Measurements from ENCODE around the gene GPD1L. TPM values are rescaled to one million over a fixed set of nuclear protein-coding genes. Genes with fewer than 3 reads are reported as not detected.
"Not testable (repeated sequence)": the region's sequence is repeated elsewhere in the genome, so short reads cannot be mapped to it uniquely, and the experiment has no call there.

The GPD1L gene
- total and polyA plus RNA-seq, 2 of the 13 experiments (the other 11 are each of a cell fraction or from before 2014, with no cell fraction given) = 4.9 to 13.7 TPM

- BruUV-seq (replicated peaks); DNase-seq (ENCODE audit: low spot score); ATAC-seq; H3K4me3 ChIP-seq (replicated peaks in 1 of 3; ENCODE audit: insufficient read depth in 1 of 3, low read depth in 2 of 3, low read length in 3 of 3); H2AFZ ChIP-seq (ENCODE audit: low read length); H3K9me3 ChIP-seq (ENCODE audit: low read length); CTCF ChIA-PET (ENCODE audit: low intra/inter-chr PET ratio, low total read pairs); H3K27ac ChIP-seq (ENCODE audit: extremely low read length, insufficient read depth, low read length); POLR2A ChIA-PET; H3K36me3 ChIP-seq (replicated peaks in 1 of 2; ENCODE audit: control insufficient read depth in 1 of 2, insufficient read depth in 2 of 2, low read length in 2 of 2); H3K79me2 ChIP-seq (ENCODE audit: insufficient read depth, low read length); H3K9ac ChIP-seq (ENCODE audit: insufficient read depth, low read depth, low read length); H4K20me1 ChIP-seq (ENCODE audit: insufficient read depth, low read length); in situ Hi-C loops (cut with HindIII; ENCODE audit: extremely low pct_ligation_motif_present, low pct_unique_long_range_greater_than_20kb); intact Hi-C loops (cut with micrococcal nuclease; ENCODE audit: unreplicated experiment); H3K4me2 ChIP-seq (ENCODE audit: low read depth, low read length); FAIRE-seq: not testable (repeated sequence)
- Histone ChIP-seq H3K27me3 (ENCODE audit: control insufficient read depth in 1 of 2, insufficient read depth in 2 of 2, low read length in 2 of 2) (peaks cover 0 to 29% of the 10 kb centered on the region in 2 experiments; a peak in 2 of 5 replicates), H3K4me1 (ENCODE audit: insufficient read depth, low read length) (peaks cover 21% of the 10 kb centered on the region)
- WGBS (ENCODE audit: low lambda C conversion rate) = 41% methylated on average over 7 of the region's 7 CpGs
Observed at GRCh38 chr3:32074194-32074593, 32.2 kb upstream of the GPD1L start.

GRCh38 chr3:32076566-32076965 is 29.9 kb upstream of the GPD1L start:
- intact Hi-C loops (cut with micrococcal nuclease; ENCODE audit: unreplicated experiment) (no loop called here), in situ Hi-C loops (cut with HindIII; ENCODE audit: extremely low pct_ligation_motif_present, low pct_unique_long_range_greater_than_20kb) (no loop called here)
- BruUV-seq (replicated peaks) = no TSS peak
- Histone ChIP-seq H4K20me1 (ENCODE audit: insufficient read depth, low read length) (no peaks in the 10 kb centered on the region), H3K9me3 (ENCODE audit: low read length) (no peaks in the 10 kb centered on the region), H3K9ac (ENCODE audit: insufficient read depth, low read depth, low read length) (no peak overlapping the region), H3K27me3 (ENCODE audit: control insufficient read depth in 1 of 2, insufficient read depth in 2 of 2, low read length in 2 of 2) (peaks cover 0 to 14% of the 10 kb centered on the region in 2 experiments; a peak in 1 of 5 replicates), H2AFZ (ENCODE audit: low read length) (no peak overlapping the region), H3K4me3 (replicated peaks in 1 of 3; ENCODE audit: insufficient read depth in 1 of 3, low read depth in 2 of 3, low read length in 3 of 3) (peak overlapping the region; percentile 53 to 70 (median 63); a peak in 2 of 6 replicates), H3K79me2 (ENCODE audit: insufficient read depth, low read length) (no peaks in the 10 kb centered on the region), H3K36me3 (replicated peaks in 1 of 2; ENCODE audit: control insufficient read depth in 1 of 2, insufficient read depth in 2 of 2, low read length in 2 of 2) (no peaks in the 10 kb centered on the region), H3K4me2 (ENCODE audit: low read depth, low read length) (peak overlapping the region; percentile 94), H3K4me1 (ENCODE audit: insufficient read depth, low read length) (peaks cover 21% of the 10 kb centered on the region), H3K27ac (ENCODE audit: extremely low read length, insufficient read depth, low read length) (no peak overlapping the region)
- 0 out of 2 replicates have a peak, but pooled peaks have one; percentile 38 for TF ChIP-seq ZNF558 (CRISPR knock-in tag; IDR thresholded peaks at IDR 0.05; ENCODE audit: borderline replicate concordance)
- TF ChIP-seq SRF (IDR thresholded peaks at IDR 0.05; ENCODE audit: low read depth, low read length) = no peak
- TF ChIP-seq PLSCR1 (CRISPR knock-in tag; IDR thresholded peaks at IDR 0.05; ENCODE audit: borderline replicate concordance) = no peak
- TF ChIP-seq ONECUT2 (CRISPR knock-in tag; IDR thresholded peaks at IDR 0.05) = peak; percentile 63; the same call in 1 of the 2 replicates
- TF ChIP-seq FOSL2 (CRISPR knock-in tag; IDR thresholded peaks at IDR 0.05) = peak; percentile 46; the same call in 1 of the 2 replicates
- TF ChIP-seq SALL1 (CRISPR knock-in tag; IDR thresholded peaks at IDR 0.05) = 0 out of 2 replicates have a peak, but pooled peaks have one; percentile 12
- TF ChIP-seq NR2F1 (CRISPR knock-in tag; IDR thresholded peaks at IDR 0.05) = peak; percentile 37 to 55; a peak in 2 of 4 replicates
- 0 out of 2 replicates have a peak, but pooled peaks have one; percentile 21 for TF ChIP-seq CTCF (CRISPR knock-in tag; IDR thresholded peaks at IDR 0.05)
- no peak for TF ChIP-seq ZNF160 (CRISPR knock-in tag; IDR thresholded peaks at IDR 0.05)
- TF ChIP-seq GATAD2A (CRISPR knock-in tag; IDR thresholded peaks at IDR 0.05) = 0 out of 2 replicates have a peak, but pooled peaks have one; percentile 15
- TF ChIP-seq NR2F6 (IDR thresholded peaks at IDR 0.05) = peak; percentile 41
- peak; percentile 50; the same call in 1 of the 2 replicates for TF ChIP-seq NR2F6 (CRISPR knock-in tag; IDR thresholded peaks at IDR 0.05)
- 9% methylated on average over 3 of the region's 3 CpGs for WGBS (ENCODE audit: low lambda C conversion rate)
- ATAC-seq = peak; percentile 65
- ChIA-PET CTCF (ENCODE audit: low intra/inter-chr PET ratio, low total read pairs) (no interaction called here), POLR2A (no interaction called here)
- no peak for DNase-seq (ENCODE audit: low spot score)
- no peak for FAIRE-seq
